Activated naive CD8-positive, alpha-beta T cell treated with anti-CD3 and anti-CD28 coated beads, Interleukin-2, amount 50 U/mL, for 24 hours (primary cell): ENCODE measurements around the gene REPIN1.
A peak's percentile ranks its signal among the peaks of the same experiment; 100 is the strongest.

Experiments
- ATAC-seq: fragments of 150-1000 bp; cut with Tn5 transposase; one replicate; pipeline ENCODE4 v1.10.0; 2021
- DNase-seq: peaks from one replicate; pipeline ENCODE4 v3.0.0; 2021
- H3K27ac Mint-ChIP-seq: one replicate; pipeline ENCODE4 v1.8.0; 2021; ENCODE audit warnings: mild to moderate bottlenecking, mixed read lengths
- H3K27me3 Mint-ChIP-seq: one replicate; pipeline ENCODE4 v1.8.0; 2021; ENCODE audit warnings: mixed read lengths
- H3K36me3 Mint-ChIP-seq: one replicate; pipeline ENCODE4 v1.8.0; 2021; ENCODE audit warnings: low read depth, mixed read lengths
- H3K4me1 Mint-ChIP-seq: one replicate; pipeline ENCODE4 v1.8.0; 2021; ENCODE audit warnings: mixed read lengths
- H3K4me3 Mint-ChIP-seq: one replicate; pipeline ENCODE4 v1.8.0; 2021; ENCODE audit warnings: mild to moderate bottlenecking, moderate library complexity, mixed read lengths
- H3K9me3 Mint-ChIP-seq: one replicate; pipeline ENCODE4 v1.8.0; 2021; ENCODE audit warnings: mixed read lengths

The REPIN1 gene

GRCh38 chr7:150332852-150333635 lies 35.6 kb upstream of the REPIN1 start:
- H3K4me3 Mint-ChIP-seq, result no peak overlapping the region
- H3K36me3 Mint-ChIP-seq, result peaks cover 13% of the 10 kb centered on the region
- ATAC-seq (no peak), DNase-seq (no peak)
- H3K27me3 Mint-ChIP-seq, result no peaks in the 10 kb centered on the region
- no peak overlapping the region for H3K27ac Mint-ChIP-seq
- no peaks in the 10 kb centered on the region for H3K9me3 Mint-ChIP-seq
- no peaks in the 10 kb centered on the region for H3K4me1 Mint-ChIP-seq

DNA sequence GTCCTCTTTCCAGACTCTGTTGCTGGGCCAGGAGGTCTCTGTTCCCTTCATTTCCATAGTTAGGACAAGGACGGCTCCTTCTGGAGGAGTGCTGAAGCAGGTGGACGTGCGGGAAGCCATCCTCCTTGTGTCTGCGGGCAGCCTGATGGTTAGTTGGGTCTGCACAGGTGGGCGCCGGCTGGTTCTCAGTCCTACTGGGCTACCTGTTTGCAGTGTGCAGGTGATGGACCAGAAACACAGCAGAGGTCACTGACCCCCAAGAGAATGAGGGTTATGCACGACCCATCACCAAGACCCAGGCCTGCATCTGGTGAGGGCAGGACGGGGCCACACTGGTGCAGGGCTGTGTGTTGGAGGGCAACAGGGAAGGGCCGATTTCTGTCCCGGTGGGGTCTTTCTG lies 35.0 kb upstream of the REPIN1 start:
- peaks cover 13% of the 10 kb centered on the region for H3K36me3 Mint-ChIP-seq
- no peaks in the 10 kb centered on the region for H3K4me1 Mint-ChIP-seq
- no peak overlapping the region for H3K4me3 Mint-ChIP-seq
- H3K27me3 Mint-ChIP-seq, result no peaks in the 10 kb centered on the region
- no peaks in the 10 kb centered on the region for H3K9me3 Mint-ChIP-seq
- ATAC-seq (no peak), DNase-seq (no peak)
- H3K27ac Mint-ChIP-seq, result no peak overlapping the region

- Mint-ChIP-seq H3K9me3 (no peaks in the 10 kb centered on the region), H3K36me3 (peaks cover 8% of the 10 kb centered on the region), H3K27ac (no peak overlapping the region), H3K4me1 (no peaks in the 10 kb centered on the region), H3K27me3 (peaks cover under 1% of the 10 kb centered on the region), H3K4me3 (no peak overlapping the region)
- no peak for ATAC-seq
- DNase-seq, result no peak
Observed at GRCh38 chr7:150334108-150334507, 34.5 kb upstream of the REPIN1 start.

- no peak overlapping the region for H3K27ac Mint-ChIP-seq
- peaks cover 6% of the 10 kb centered on the region for H3K4me1 Mint-ChIP-seq
- peaks cover 8% of the 10 kb centered on the region for H3K36me3 Mint-ChIP-seq
- ATAC-seq, result no peak
- H3K27me3 Mint-ChIP-seq, result peaks cover 11% of the 10 kb centered on the region
- no peak overlapping the region for H3K4me3 Mint-ChIP-seq
- H3K9me3 Mint-ChIP-seq, result no peaks in the 10 kb centered on the region
- DNase-seq, result no peak
Observed at GRCh38 chr7:150335108-150335773, 33.4 kb upstream of the REPIN1 start.

- H3K36me3 Mint-ChIP-seq, result peaks cover 8% of the 10 kb centered on the region
- H3K27me3 Mint-ChIP-seq, result peaks cover 14% of the 10 kb centered on the region
- H3K4me3 Mint-ChIP-seq, result no peak overlapping the region
- peaks cover 8% of the 10 kb centered on the region for H3K4me1 Mint-ChIP-seq
- ATAC-seq (no peak), DNase-seq (no peak)
- H3K9me3 Mint-ChIP-seq, result no peaks in the 10 kb centered on the region
- H3K27ac Mint-ChIP-seq, result no peak overlapping the region
Observed at GRCh38 chr7:150335774-150336112, 32.9 kb upstream of the REPIN1 start.

DNA sequence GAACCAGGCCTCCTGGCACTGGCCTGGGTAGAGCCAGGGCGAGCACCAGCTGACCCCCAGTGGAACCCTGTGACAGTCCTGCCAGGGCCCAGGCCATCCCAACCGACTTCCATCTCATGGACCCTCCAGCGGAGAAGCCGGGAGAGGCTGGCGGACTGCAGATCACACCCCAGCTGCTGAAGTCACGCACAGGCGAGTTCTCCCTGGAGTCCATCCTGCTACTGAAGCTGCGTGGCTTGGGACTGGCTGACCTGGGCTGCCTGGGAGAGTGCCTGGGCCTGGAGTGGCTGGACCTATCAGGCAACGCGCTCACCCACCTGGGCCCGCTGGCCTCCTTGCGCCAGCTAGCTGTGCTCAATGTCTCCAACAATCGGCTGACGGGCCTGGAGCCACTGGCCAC lies 31.9 kb upstream of the REPIN1 start:
- H3K4me1 Mint-ChIP-seq, result peaks cover 9% of the 10 kb centered on the region
- H3K27me3 Mint-ChIP-seq, result peaks cover 18% of the 10 kb centered on the region
- no peak overlapping the region for H3K4me3 Mint-ChIP-seq
- DNase-seq (no peak), ATAC-seq (no peak)
- peaks cover 6% of the 10 kb centered on the region for H3K36me3 Mint-ChIP-seq
- H3K9me3 Mint-ChIP-seq, result no peaks in the 10 kb centered on the region
- H3K27ac Mint-ChIP-seq, result no peak overlapping the region

DNA sequence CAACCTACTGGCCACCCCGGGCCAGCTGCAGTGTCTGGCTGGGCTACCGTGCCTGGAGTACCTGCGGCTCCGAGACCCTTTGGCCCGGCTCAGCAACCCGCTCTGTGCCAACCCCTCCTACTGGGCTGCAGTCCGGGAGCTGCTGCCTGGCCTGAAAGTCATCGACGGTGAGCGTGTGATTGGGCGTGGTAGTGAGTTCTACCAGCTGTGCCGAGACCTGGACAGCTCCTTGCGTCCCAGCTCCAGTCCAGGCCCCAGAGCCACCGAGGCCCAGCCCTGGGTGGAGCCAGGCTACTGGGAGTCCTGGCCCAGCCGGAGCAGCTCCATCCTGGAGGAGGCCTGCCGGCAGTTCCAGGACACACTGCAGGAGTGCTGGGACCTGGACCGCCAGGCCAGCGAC lies 31.4 kb upstream of the REPIN1 start:
- Mint-ChIP-seq H3K9me3 (no peaks in the 10 kb centered on the region), H3K36me3 (peaks cover 6% of the 10 kb centered on the region), H3K27ac (no peak overlapping the region), H3K4me3 (no peak overlapping the region), H3K4me1 (peaks cover 9% of the 10 kb centered on the region), H3K27me3 (peaks cover 22% of the 10 kb centered on the region)
- no peak for ATAC-seq
- DNase-seq, result no peak

DNA sequence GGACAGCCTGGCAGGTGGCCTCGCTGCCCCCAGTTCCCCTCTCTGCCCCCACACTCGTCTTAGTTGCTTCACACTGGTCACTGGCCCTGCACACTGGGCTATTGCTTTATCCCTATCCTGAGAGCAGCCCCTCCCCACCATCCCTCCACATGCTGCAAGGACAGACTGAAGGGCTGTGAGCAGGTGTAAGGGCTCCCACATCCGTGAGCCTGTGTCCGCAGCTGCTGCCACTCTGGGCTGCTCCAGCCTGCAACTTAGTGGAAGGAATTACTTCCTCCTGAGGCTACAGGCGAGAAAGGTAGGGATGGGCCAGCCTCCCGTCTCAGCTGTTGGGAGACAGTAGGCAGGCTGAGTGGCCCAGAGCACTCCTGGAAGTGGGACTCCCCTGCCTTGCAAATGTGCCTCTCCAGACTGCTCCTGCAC lies 31.0 kb upstream of the REPIN1 start:
- Mint-ChIP-seq H3K36me3 (peaks cover 6% of the 10 kb centered on the region), H3K9me3 (no peaks in the 10 kb centered on the region), H3K27me3 (peaks cover 25% of the 10 kb centered on the region), H3K27ac (no peak overlapping the region), H3K4me3 (no peak overlapping the region), H3K4me1 (peaks cover 9% of the 10 kb centered on the region)
- no peak for ATAC-seq
- no peak for DNase-seq

- Mint-ChIP-seq H3K36me3 (peaks cover 6% of the 10 kb centered on the region), H3K9me3 (no peaks in the 10 kb centered on the region), H3K4me3 (no peak overlapping the region), H3K27ac (no peak overlapping the region), H3K4me1 (peaks cover 9% of the 10 kb centered on the region), H3K27me3 (peaks cover 31% of the 10 kb centered on the region)
- DNase-seq, result no peak
- ATAC-seq, result no peak
Observed at GRCh38 chr7:150338166-150338829, 30.3 kb upstream of the REPIN1 start.

DNA sequence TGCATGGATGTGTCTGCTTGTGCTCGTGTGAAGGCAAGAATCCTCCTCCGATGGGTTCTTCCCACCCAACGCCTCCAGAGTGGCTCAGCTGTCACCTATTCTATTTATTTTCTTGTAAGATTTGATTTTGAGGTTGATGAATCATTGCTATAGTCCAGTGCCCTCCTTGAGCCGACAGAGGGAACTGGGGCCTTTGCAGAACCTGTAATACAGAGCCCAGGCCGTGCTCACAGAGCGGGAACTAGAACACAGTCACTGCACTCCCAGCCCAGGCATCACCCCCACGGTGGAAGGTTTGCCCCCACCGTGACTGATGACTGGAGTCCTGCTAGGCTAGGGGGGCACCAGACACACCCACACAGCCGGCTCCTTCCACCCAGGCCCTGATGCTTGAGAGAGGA lies 29.2 kb upstream of the REPIN1 start:
- peaks cover 9% of the 10 kb centered on the region for H3K4me1 Mint-ChIP-seq
- H3K9me3 Mint-ChIP-seq, result no peaks in the 10 kb centered on the region
- peaks cover 37% of the 10 kb centered on the region for H3K27me3 Mint-ChIP-seq
- no peak overlapping the region for H3K27ac Mint-ChIP-seq
- H3K36me3 Mint-ChIP-seq, result peaks cover 4% of the 10 kb centered on the region
- ATAC-seq (no peak), DNase-seq (no peak)
- no peak overlapping the region for H3K4me3 Mint-ChIP-seq

GRCh38 chr7:150340024-150340749 lies 28.4 kb upstream of the REPIN1 start:
- peaks cover 9% of the 10 kb centered on the region for H3K4me1 Mint-ChIP-seq
- H3K27ac Mint-ChIP-seq, result no peak overlapping the region
- DNase-seq, result peak; percentile 26
- ATAC-seq, result peak; percentile 44
- no peaks in the 10 kb centered on the region for H3K9me3 Mint-ChIP-seq
- peaks cover 4% of the 10 kb centered on the region for H3K36me3 Mint-ChIP-seq
- no peak overlapping the region for H3K4me3 Mint-ChIP-seq
- peaks cover 37% of the 10 kb centered on the region for H3K27me3 Mint-ChIP-seq

- Mint-ChIP-seq H3K36me3 (peaks cover 4% of the 10 kb centered on the region), H3K4me3 (no peak overlapping the region), H3K4me1 (peaks cover 9% of the 10 kb centered on the region), H3K27me3 (peaks cover 39% of the 10 kb centered on the region), H3K9me3 (no peaks in the 10 kb centered on the region), H3K27ac (no peak overlapping the region)
- ATAC-seq (no peak), DNase-seq (no peak)
Observed at GRCh38 chr7:150340875-150341262, 27.8 kb upstream of the REPIN1 start.

- no peak within 1 kb of the TSS for H3K27ac Mint-ChIP-seq
- no peak for ATAC-seq
- peaks cover 9% of the 10 kb centered on the region for H3K4me1 Mint-ChIP-seq
- H3K9me3 Mint-ChIP-seq, result no peaks in the 10 kb centered on the region
- no peak for DNase-seq
- peak within 1 kb of the TSS; percentile 32 for H3K4me3 Mint-ChIP-seq
- peaks cover 4% of the 10 kb centered on the region for H3K36me3 Mint-ChIP-seq
- H3K27me3 Mint-ChIP-seq, result peaks cover 43% of the 10 kb centered on the region
Observed at GRCh38 chr7:150341263-150342120, 27.1 kb upstream of the REPIN1 start, which contains the start of gene RARRES2. Gene RARRES2, minus strand, starts transcription at chr7:150341629. Its CDS starts 1,020 bp downstream, at chr7:150340609.

GRCh38 chr7:150342121-150342408 lies 26.6 kb upstream of the REPIN1 start:
- ATAC-seq (no peak), DNase-seq (no peak)
- H3K27me3 Mint-ChIP-seq, result peaks cover 46% of the 10 kb centered on the region
- H3K9me3 Mint-ChIP-seq, result no peaks in the 10 kb centered on the region
- no peak overlapping the region for H3K27ac Mint-ChIP-seq
- H3K4me1 Mint-ChIP-seq, result peaks cover 9% of the 10 kb centered on the region
- H3K4me3 Mint-ChIP-seq, result no peak overlapping the region
- H3K36me3 Mint-ChIP-seq, result peaks cover 4% of the 10 kb centered on the region
